Measurements from ENCODE around the gene MRPL28.
"Not testable (repeated sequence)": the region's sequence is repeated elsewhere in the genome, so short reads cannot be mapped to it uniquely, and the experiment has no call there.

MRPL28 gene

GRCh38 chr16:389352-389751 lies 19.0 kb upstream of the MRPL28 start:
- no peak for DNase-seq

- not testable (repeated sequence) for DNase-seq
Measured at GRCh38 chr16:387761-388666, 17.7 kb upstream of the MRPL28 start.

GRCh38 chr16:386641-387156 lies 16.4 kb upstream of the MRPL28 start:
- DNase-seq = no peak

- DNase-seq = no peak
Measured at GRCh38 chr16:383326-384051, 13.2 kb upstream of the MRPL28 start.

GRCh38 chr16:381789-382717 lies 11.7 kb upstream of the MRPL28 start, which contains the start of gene PGAP6:
TSS of gene PGAP6 (minus strand) at chr16:381978. CDS start at chr16:381821, 157 bp downstream.
- DNase-seq = peak; percentile 58

GRCh38 chr16:381012-381788 lies 10.9 kb upstream of the MRPL28 start:
- no peak for DNase-seq

- DNase-seq = no peak
Measured at GRCh38 chr16:380762-381011, 10.3 kb upstream of the MRPL28 start.

GRCh38 chr16:379961-380761 lies 9.8 kb upstream of the MRPL28 start:
- DNase-seq = no peak

- DNase-seq = no peak
Measured at GRCh38 chr16:379183-379960, 9.0 kb upstream of the MRPL28 start.

GRCh38 chr16:378821-379182 lies 8.5 kb upstream of the MRPL28 start:
- no peak for DNase-seq

GRCh38 chr16:378113-378820 lies 7.9 kb upstream of the MRPL28 start:
- not testable (repeated sequence) for DNase-seq

- DNase-seq = no peak
Measured at GRCh38 chr16:377419-377951, 7.1 kb upstream of the MRPL28 start.

GRCh38 chr16:376817-377418 lies 6.6 kb upstream of the MRPL28 start:
- no peak for DNase-seq

GRCh38 chr16:375927-376816 lies 5.8 kb upstream of the MRPL28 start:
- DNase-seq = no peak

GRCh38 chr16:375212-375611 lies 4.9 kb upstream of the MRPL28 start:
- DNase-seq = no peak

- no peak for DNase-seq
Measured at GRCh38 chr16:374616-374926, 4.2 kb upstream of the MRPL28 start.

- DNase-seq = no peak
Measured at GRCh38 chr16:373848-374615, 3.7 kb upstream of the MRPL28 start.
